ENCODE measurements around the gene DDIT3. TPM values are rescaled to one million over a fixed set of nuclear protein-coding genes. Genes with fewer than 3 reads are reported as not detected.

The DDIT3 gene
- total RNA-seq, 1 experiment from 2014 or later, result 14.1 TPM

GRCh38 chr12:57553343-57554202 lies 33.3 kb upstream of the DDIT3 start:
- Histone ChIP-seq H3K27ac (ENCODE audit: insufficient read length, low read depth, low read length) (no peak overlapping the region), H2AFZ (ENCODE audit: low read length) (no peak overlapping the region), H4K20me1 (ENCODE audit: control insufficient read depth, insufficient read depth, insufficient read length) (no peaks in the 10 kb centered on the region), H3K18ac (ENCODE audit: insufficient read length, low read depth, low read length) (no peak overlapping the region), H3K4ac (ENCODE audit: low read depth, low read length) (no peak overlapping the region), H3K23ac (ENCODE audit: insufficient read length, low read depth, low read length) (no peak overlapping the region), H2BK120ac (ENCODE audit: low read depth, low read length, poor library complexity, severe bottlenecking) (no peak overlapping the region), H3K56ac (ENCODE audit: insufficient read length, low read depth, low read length) (no peak overlapping the region), H2BK5ac (ENCODE audit: insufficient read length, low read length) (no peak overlapping the region), H3K79me1 (ENCODE audit: insufficient read depth, low read depth, low read length, poor library complexity, severe bottlenecking) (peaks cover 3% of the 10 kb centered on the region), H3K23me2 (ENCODE audit: insufficient read length, low read depth, low read length, poor library complexity, severe bottlenecking) (peaks cover 10% of the 10 kb centered on the region), H3K79me2 (ENCODE audit: insufficient read depth, low read length) (peaks cover 3% of the 10 kb centered on the region; the same call in 1 of the 2 replicates), H4K91ac (ENCODE audit: insufficient read length, low read depth, low read length) (no peak overlapping the region), H2AK5ac (ENCODE audit: insufficient read length, low read length) (no peak overlapping the region), H3K4me1 (ENCODE audit: insufficient read depth, low read length) (peaks cover 5% of the 10 kb centered on the region; the same call in 1 of the 2 replicates), H3K4me2 (ENCODE audit: insufficient read depth, insufficient read length, low read length) (no peak overlapping the region), H4K8ac (replicated peaks; ENCODE audit: insufficient read length, low read depth, low read length) (no peak overlapping the region), H3K9ac (ENCODE audit: extremely low read depth, insufficient read length, low read length) (no peak overlapping the region), H3T11ph (ENCODE audit: low read length) (no peak overlapping the region), H4K5ac (ENCODE audit: insufficient read length, low read depth, low read length) (no peak overlapping the region), H2BK15ac (ENCODE audit: low read depth, low read length) (no peak overlapping the region), H3K9me3 (ENCODE audit: control insufficient read depth, low read depth, low read length) (no peaks in the 10 kb centered on the region), H2BK20ac (ENCODE audit: low read depth, low read length, poor library complexity, severe bottlenecking) (no peak overlapping the region), H3K27me3 (ENCODE audit: insufficient read depth, low read length) (no peaks in the 10 kb centered on the region; the same call in 1 of the 2 replicates), H2BK12ac (ENCODE audit: insufficient read length, low read depth, low read length) (no peak overlapping the region), H3K14ac (ENCODE audit: insufficient read depth, low read length) (no peak overlapping the region)
- no CpG with 5 or more reads among the region's 7 CpGs for WGBS (ENCODE audit: extremely low coverage, insufficient read length, low lambda C conversion rate)
- H3K4me3 Mint-ChIP-seq, result no peak overlapping the region
- no peak for DNase-seq
- H3K4me1 Mint-ChIP-seq, result peaks cover 45 to 56% of the 10 kb centered on the region in 2 experiments
- TF ChIP-seq, protein P1, sequence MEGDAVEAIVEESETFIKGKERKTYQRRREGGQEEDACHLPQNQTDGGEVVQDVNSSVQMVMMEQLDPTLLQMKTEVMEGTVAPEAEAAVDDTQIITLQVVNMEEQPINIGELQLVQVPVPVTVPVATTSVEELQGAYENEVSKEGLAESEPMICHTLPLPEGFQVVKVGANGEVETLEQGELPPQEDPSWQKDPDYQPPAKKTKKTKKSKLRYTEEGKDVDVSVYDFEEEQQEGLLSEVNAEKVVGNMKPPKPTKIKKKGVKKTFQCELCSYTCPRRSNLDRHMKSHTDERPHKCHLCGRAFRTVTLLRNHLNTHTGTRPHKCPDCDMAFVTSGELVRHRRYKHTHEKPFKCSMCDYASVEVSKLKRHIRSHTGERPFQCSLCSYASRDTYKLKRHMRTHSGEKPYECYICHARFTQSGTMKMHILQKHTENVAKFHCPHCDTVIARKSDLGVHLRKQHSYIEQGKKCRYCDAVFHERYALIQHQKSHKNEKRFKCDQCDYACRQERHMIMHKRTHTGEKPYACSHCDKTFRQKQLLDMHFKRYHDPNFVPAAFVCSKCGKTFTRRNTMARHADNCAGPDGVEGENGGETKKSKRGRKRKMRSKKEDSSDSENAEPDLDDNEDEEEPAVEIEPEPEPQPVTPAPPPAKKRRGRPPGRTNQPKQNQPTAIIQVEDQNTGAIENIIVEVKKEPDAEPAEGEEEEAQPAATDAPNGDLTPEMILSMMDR (conservative IDR thresholded peaks at IDR 0.05), result no peak
- peaks cover 13% of the 10 kb centered on the region for H3K27me3 Mint-ChIP-seq (ENCODE audit: low read depth)
- peaks cover 3 to 4% (median 3%) of the 10 kb centered on the region in 3 experiments; a peak in 4 of 7 replicates for H3K36me3 Mint-ChIP-seq (ENCODE audit: insufficient read depth in 1 of 3, low read depth in 3 of 3)
- H3K27ac Mint-ChIP-seq, result no peak overlapping the region
- H3K9me3 Mint-ChIP-seq, result no peaks in the 10 kb centered on the region

Data from H9 (cell line).